ENCODE data around the gene PRMT3. TPM values are rescaled to one million over a fixed set of nuclear protein-coding genes. Genes with fewer than 3 reads are reported as not detected.

The PRMT3 gene
- total and polyA plus RNA-seq, 2 donors (not counting 1 experiment from before 2014, with no cell fraction given) = 6.0 to 18.3 TPM

GRCh38 chr11:20501252-20501651, 113.7 kb downstream of the PRMT3 start:
- TF ChIP-seq EZH2 (IDR thresholded peaks at IDR 0.05; ENCODE audit: borderline replicate concordance, insufficient read depth, low read depth, low read length, poor library complexity, severe bottlenecking) = no peak
- TF ChIP-seq CTCF (IDR thresholded peaks at IDR 0.05) = no peak
- H3K27me3 ChIP-seq (replicated peaks in 1 of 4; ENCODE audit: control extremely low read depth in 1 of 4, control insufficient read depth in 3 of 4, insufficient read depth in 4 of 4, low read length in 3 of 4) = no peaks in the 10 kb centered on the region
- no peaks in the 10 kb centered on the region for H3K4me1 ChIP-seq (ENCODE audit: control insufficient read depth in 2 of 2, insufficient read depth in 2 of 2, low read length in 2 of 2)
- no peak overlapping the region for H3K4me3 ChIP-seq (ENCODE audit: control extremely low read depth in 1 of 5, extremely low read depth in 1 of 5, insufficient read depth in 1 of 5, low read depth in 2 of 5, low read length in 4 of 5)
- intact Hi-C loops (cut with micrococcal nuclease) = no loop called here
- DNase-seq (no peak), ATAC-seq (ENCODE audit: low read depth) (no peak)
- H2AFZ ChIP-seq (ENCODE audit: insufficient read depth, low read depth, low read length, poor library complexity, severe bottlenecking) = no peak overlapping the region
- Mint-ChIP-seq H3K27ac (no peak overlapping the region), H3K9me3 (ENCODE audit: insufficient read depth) (no peaks in the 10 kb centered on the region), H3K27me3 (no peaks in the 10 kb centered on the region), H3K4me3 (no peak overlapping the region), H3K4me1 (no peaks in the 10 kb centered on the region)
- no peak overlapping the region for H3K4me2 ChIP-seq (replicated peaks; ENCODE audit: low read depth, low read length, poor library complexity, severe bottlenecking)
- H3K27ac ChIP-seq (ENCODE audit: low read length in 2 of 2) = no peak overlapping the region
- no peaks in the 10 kb centered on the region for H4K20me1 ChIP-seq (ENCODE audit: control insufficient read depth, insufficient read depth, low read length, poor library complexity, severe bottlenecking)
- POLR2A ChIA-PET = no interaction called here
- no peaks in the 10 kb centered on the region for H3K9me3 ChIP-seq (ENCODE audit: control extremely low read depth in 1 of 3, control insufficient read depth in 2 of 3, insufficient read depth in 1 of 3, low read length in 2 of 3)
- H3K9ac ChIP-seq (ENCODE audit: low read length) = no peak overlapping the region
- peaks cover 0 to 19% of the 10 kb centered on the region in 2 experiments for H3K36me3 ChIP-seq (replicated peaks in 1 of 2; ENCODE audit: control extremely low read depth in 1 of 2, control insufficient read depth in 1 of 2, extremely low read depth in 1 of 2, insufficient read depth in 2 of 2, low read length in 1 of 2)
- no peaks in the 10 kb centered on the region for H3K79me2 ChIP-seq (ENCODE audit: control insufficient read depth, insufficient read depth, low read length)
- CTCF ChIA-PET = no interaction called here

GRCh38 chr11:20501971-20502370, 114.5 kb downstream of the PRMT3 start:
- H3K36me3 ChIP-seq (replicated peaks in 1 of 2; ENCODE audit: control extremely low read depth in 1 of 2, control insufficient read depth in 1 of 2, extremely low read depth in 1 of 2, insufficient read depth in 2 of 2, low read length in 1 of 2) = peaks cover 0 to 13% of the 10 kb centered on the region in 2 experiments
- WGBS (ENCODE audit: insufficient coverage) = 100% methylated on average over 2 of the region's 4 CpGs
- no peaks in the 10 kb centered on the region for H3K4me1 ChIP-seq (ENCODE audit: control insufficient read depth in 2 of 2, insufficient read depth in 2 of 2, low read length in 2 of 2)
- Mint-ChIP-seq H3K27ac (no peak overlapping the region), H3K4me3 (no peak overlapping the region), H3K27me3 (no peaks in the 10 kb centered on the region), H3K4me1 (no peaks in the 10 kb centered on the region), H3K9me3 (ENCODE audit: insufficient read depth) (no peaks in the 10 kb centered on the region)
- no peak overlapping the region for H3K4me2 ChIP-seq (replicated peaks; ENCODE audit: low read depth, low read length, poor library complexity, severe bottlenecking)
- no peaks in the 10 kb centered on the region for H3K79me2 ChIP-seq (ENCODE audit: control insufficient read depth, insufficient read depth, low read length)
- DNase-seq (no peak), ATAC-seq (ENCODE audit: low read depth) (no peak)
- TF ChIP-seq EZH2 (IDR thresholded peaks at IDR 0.05; ENCODE audit: borderline replicate concordance, insufficient read depth, low read depth, low read length, poor library complexity, severe bottlenecking) = no peak
- TF ChIP-seq CTCF (IDR thresholded peaks at IDR 0.05) = no peak
- no peaks in the 10 kb centered on the region for H3K9me3 ChIP-seq (ENCODE audit: control extremely low read depth in 1 of 3, control insufficient read depth in 2 of 3, insufficient read depth in 1 of 3, low read length in 2 of 3)
- ChIA-PET CTCF (no interaction called here), POLR2A (no interaction called here)
- no peak overlapping the region for H3K27ac ChIP-seq (ENCODE audit: low read length in 2 of 2)
- H3K27me3 ChIP-seq (replicated peaks in 1 of 4; ENCODE audit: control extremely low read depth in 1 of 4, control insufficient read depth in 3 of 4, insufficient read depth in 4 of 4, low read length in 3 of 4) = no peaks in the 10 kb centered on the region
- H2AFZ ChIP-seq (ENCODE audit: insufficient read depth, low read depth, low read length, poor library complexity, severe bottlenecking) = no peak overlapping the region
- no peak overlapping the region for H3K4me3 ChIP-seq (ENCODE audit: control extremely low read depth in 1 of 5, extremely low read depth in 1 of 5, insufficient read depth in 1 of 5, low read depth in 2 of 5, low read length in 4 of 5)
- intact Hi-C loops (cut with micrococcal nuclease) = no loop called here
- H4K20me1 ChIP-seq (ENCODE audit: control insufficient read depth, insufficient read depth, low read length, poor library complexity, severe bottlenecking) = no peaks in the 10 kb centered on the region
- no peak overlapping the region for H3K9ac ChIP-seq (ENCODE audit: low read length)
